Stimulated activated CD4-positive, alpha-beta T cell treated with anti-CD3 and anti-CD28 coated beads, TNF-alpha, amount 100 ng/mL, for 24 hours (primary cell): ENCODE results near the gene TNFSF8.

Experiments
- DNase-seq, 3 experiments: peaks; one replicate each; pipeline ENCODE4 v3.0.0-alpha.2; 2020; ENCODE audit warnings: low read depth in 3 of 3

TNFSF8 gene

DNA sequence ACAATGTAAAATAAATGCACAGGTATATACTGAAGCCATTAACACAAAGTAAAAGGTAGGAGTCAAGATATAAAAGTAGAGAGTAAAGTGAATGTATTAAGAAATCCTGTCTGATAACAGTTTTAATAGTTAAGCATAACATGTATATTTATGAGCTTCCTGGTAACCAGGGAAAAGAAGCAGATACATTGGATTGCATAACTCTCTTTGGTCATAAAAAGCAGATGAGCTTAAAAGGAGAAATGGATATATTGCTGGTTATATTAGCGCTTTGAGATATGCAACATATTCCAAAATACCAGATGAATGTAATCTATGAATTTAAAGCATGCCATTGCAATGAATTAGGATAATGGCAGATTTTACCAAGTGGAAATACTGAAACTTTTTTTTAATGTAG lies 6.2 kb upstream of the TNFSF8 start:
- no peak for DNase-seq

DNA sequence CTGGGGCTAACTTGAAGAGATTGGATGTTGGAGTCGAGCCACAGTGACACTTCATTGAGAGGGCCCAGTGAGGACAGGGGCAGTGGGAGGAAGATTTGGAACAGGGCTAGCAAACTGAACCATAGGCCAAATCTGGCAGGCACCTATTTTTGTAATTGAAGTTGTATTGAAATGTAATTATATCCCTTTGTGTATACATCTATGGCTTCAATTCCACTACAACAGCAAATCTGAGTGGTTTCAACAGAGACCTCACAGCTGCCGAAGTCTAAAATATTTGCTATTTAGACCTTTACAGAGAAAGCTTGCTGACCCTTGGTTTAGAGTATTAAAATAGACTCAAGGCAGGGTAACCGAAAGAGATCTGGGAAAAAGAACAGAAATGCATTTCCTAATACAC lies 4.7 kb upstream of the TNFSF8 start:
- no peak for DNase-seq

DNA sequence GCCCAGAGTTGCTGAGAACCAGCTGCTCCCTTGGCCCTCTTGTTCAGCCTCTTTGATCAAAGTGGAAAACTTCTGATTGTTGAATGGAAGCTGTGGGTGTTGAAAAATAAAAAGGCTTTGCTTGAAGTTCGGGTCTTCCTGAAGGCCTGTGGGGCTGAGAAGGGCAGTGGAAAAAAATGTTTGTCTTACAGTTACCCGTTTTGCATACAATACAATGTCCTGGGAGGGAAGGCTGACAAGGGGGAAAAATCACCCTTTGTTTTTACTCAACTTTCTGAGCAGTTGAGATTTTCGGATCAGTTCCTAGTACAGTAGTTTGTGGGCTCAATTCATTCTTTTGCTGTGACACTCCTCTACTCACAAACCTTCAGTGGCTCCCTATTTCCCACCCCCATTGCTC lies 2.1 kb upstream of the TNFSF8 start:
- DNase-seq: no peak

DNA sequence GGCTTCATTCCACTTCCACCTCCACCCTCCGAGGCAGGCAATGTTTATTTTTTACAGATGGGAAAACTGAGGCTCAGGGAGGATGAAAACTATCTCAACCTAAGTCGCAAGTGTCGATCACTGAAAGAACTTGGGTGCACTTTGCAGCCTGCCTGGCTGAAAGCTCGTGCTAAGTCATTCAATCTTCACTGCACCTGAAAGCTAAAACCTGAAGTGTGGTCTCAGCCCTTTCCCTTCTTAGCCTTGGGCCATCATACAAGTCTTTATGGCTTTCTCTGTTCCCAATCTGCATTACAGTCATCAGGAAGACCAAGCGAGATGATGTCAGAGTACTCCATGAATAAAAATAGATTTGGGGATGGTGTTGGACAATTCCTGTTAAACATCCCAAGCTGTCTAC lies 1.0 kb upstream of the TNFSF8 start:
- no peak for DNase-seq

DNA sequence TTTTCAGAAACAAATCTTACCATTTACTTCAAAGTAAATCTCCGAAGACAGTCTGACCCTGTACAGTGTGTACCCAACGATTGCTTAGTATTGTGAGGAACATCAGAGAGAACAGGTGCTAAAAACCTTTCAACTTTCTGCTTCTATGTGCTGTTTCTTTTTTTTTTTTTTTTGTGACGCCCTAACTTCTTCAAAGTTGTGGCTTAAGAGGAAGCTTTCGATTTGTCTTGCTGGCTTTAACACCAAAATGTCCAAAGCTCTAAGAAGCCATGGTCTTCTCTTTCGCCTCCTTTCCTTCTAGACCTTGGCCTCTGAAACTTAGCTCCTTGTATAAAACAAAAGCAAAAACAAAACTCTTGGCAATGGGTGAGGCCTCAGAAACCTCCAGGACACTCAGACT lies 1.2 kb downstream of the TNFSF8 start:
- no peak for DNase-seq

DNA sequence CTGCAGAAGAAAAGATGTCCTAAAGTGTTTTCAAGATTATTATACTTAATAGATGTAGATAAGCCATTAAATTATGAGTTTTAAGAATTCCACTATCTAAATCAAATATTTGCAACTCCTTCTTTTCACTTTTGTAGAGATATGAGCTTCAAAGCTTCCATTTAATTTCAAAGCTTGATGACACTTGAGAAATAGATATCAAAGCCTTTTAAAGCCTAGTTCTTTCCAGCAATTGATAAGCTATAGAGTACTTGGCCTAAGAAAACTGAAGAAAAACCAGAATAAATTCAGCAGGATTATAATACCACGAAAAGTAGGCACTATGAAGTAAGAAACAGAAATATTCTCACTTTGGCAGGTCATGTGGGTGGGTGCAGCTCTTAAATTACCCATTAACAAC lies 1.7 kb downstream of the TNFSF8 start:
- DNase-seq: no peak

DNA sequence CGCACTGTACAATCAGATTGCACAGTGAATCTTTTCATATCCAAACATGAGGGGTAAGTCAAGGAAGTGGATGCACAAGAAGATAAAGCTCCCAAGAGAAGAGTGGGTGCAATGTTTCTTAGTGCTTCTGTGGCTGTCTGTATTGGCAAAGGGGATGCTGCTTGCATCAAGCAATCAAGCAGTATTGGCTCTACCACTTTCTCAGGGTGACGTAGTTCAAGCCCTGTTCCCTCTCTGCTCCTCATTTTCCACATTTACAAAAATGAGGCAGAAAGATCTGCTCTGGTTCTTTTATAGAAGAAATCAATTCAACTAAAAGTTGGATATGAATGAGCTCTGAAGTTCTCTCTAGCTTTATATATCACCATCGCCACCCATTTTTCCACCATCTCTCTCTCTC lies 2.3 kb downstream of the TNFSF8 start:
- DNase-seq: no peak

DNA sequence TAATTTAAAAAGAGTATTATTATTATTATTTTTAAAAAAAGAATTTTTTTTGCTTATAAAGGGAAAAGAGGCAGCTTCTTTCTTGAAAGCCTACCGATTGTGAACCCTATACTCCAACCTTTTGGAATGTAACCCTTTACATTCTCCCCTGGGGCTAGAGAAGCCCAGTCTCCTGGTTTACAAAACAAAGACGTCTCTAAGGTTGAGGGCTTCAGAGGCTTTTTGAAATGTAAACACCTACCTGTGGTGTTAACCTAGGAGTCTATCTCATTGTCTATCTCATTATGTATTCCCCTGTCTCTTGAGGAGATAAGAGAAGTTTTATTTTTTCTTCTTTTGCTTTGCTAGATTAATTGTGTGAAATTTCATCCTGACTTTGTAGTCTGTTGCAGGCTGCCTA lies 4.7 kb downstream of the TNFSF8 start:
- no peak for DNase-seq

DNA sequence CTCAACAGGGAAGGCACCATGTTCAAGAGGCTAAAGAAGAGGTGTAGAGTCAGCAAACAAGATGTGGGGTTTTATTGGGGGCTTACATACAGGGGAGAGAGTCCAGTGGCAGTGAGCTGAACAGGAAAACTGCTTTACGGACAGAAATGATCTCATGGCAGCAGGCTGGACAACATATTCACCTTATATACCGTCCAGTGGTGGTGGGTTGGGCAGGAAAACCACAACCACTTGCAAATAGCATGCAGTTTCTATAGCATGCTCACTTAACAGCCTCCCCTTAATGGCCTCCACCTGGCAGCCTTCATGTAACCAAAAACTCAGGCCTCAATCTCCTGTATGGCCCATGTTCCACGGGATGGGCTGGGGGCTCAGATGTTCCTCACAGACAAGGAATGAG lies 5.4 kb downstream of the TNFSF8 start:
- no peak for DNase-seq

DNA sequence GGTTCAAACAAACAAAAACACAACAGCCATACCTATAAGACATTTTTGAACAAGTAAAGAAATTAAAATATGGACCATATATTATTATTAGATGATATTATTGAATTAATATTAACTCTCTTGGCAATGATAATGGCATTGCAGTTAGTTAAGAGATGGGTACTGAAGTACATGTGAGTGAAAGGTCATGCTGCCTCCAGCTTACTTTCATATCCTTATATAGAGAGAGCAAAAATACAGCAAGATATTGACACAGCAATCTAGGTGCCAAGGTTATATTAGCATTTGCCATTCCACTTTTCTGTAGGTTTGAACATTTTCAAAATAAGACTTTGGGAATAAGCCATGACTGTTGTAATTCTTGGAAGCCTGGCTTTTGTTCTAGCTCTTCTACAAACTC lies 6.1 kb downstream of the TNFSF8 start:
- DNase-seq: no peak

DNA sequence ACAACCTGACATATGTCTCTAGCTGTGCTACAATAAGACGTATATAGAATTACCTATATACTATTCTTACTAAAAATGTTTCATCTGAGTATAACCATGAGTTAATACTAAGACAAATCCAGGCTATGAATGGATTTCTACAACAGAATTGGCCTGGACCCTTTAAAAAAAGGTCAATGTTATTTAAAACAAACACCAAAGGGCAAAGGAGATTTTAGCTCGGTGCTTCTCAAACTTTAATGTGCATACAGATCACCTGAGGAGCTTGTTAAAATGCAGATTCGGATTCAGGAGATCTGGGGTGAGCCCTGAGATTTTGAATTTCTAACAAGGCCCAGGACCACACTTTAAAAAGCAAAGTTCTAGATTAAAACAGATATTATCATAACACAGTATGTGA lies 6.5 kb downstream of the TNFSF8 start:
- no peak for DNase-seq

DNA sequence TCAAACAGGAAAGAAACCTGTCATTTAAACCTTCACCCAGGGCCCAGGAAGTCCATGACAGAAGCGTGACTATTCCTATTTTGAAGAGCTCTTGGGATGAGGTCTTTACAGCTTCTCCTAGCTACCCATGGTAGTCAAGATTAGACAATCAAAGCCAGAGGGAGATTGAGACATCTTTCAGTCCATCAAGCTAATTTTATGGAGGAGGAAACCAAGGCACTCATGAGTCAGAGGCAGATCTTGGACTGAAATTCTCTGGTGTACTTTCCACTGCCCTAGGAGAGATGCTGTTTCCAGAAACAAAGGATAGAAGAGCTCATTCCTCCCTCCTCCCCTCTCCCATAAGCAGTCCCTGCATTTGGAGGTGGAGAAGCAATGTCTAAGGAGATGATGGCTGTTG lies 9.2 kb downstream of the TNFSF8 start:
- DNase-seq: no peak

DNA sequence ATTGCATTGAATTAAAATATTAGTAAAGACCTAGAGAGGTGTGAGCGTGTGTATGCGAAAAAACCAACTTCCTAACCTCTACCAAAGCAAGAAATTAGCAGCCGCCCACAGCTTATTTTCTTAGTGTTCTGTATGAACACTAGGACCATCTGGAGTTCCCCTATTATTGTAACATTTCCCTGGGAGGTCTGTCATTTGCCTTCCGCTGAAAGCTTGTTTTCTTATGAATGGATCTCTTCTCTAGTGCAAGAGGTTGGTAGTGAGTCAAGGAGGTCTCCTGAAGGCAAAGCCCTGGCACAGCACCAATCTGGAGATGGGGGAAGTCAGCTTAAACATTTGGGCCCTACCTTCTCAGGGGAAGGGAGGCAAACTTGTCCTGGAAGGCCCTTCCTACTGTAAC lies 10.8 kb downstream of the TNFSF8 start:
- no peak for DNase-seq

DNA sequence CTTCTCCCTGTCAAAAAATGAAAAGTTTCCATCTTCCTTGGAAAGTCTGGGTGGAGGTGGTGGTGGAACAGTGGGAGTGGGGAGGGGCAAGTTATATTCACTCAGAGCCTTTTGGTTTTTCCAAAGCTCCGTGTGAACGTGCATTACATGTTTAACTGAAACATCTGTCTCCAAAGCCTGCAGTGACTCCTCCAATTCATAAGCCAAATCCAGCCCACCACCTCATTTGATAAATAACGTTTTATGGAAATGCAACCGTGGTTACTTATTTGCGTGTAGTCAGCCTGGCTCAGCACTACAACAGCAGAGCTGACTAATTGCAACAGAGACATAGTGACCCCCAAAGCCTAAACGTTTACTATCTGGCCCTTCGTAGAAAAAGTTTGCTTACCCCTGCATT lies 13.9 kb downstream of the TNFSF8 start:
- DNase-seq: no peak

DNA sequence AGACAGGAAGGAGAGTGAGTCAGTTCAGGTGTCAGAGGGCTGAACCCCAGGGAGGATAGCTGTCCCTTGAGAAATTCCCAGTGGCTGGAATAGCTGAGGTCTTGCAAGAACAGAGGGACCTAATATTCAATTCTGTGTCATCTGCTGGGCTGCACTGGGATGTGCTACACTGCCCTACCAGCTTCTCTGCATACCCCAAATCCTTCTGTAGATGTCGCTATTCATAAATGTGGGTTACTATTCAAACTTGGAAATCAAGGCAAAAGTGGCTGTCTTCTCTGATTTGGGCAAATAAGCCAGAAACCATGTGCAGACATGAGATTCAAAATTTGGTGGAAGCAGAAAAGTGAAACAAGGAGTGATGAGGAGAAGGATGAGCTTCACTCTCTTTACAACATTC lies 16.3 kb downstream of the TNFSF8 start:
- DNase-seq: no peak

DNA sequence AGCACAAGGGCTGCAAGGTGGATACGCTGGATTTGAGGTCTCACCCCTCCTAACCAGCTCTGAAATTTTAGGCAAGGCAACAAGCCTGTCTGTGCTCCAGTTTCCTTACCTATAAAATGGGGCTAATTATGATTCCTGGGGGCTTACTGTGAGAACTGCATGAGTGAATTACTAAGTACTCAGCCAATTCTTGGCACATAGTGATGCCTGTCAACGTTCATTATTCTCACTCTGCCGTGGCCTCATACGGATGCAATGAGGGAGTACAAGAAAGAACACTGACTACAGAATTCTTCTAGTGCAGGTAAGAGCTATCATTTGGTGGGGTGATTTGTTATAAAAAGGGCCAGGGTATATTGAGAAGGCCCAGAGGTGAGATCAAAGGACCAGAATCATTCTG lies 16.7 kb downstream of the TNFSF8 start:
- no peak for DNase-seq

DNA sequence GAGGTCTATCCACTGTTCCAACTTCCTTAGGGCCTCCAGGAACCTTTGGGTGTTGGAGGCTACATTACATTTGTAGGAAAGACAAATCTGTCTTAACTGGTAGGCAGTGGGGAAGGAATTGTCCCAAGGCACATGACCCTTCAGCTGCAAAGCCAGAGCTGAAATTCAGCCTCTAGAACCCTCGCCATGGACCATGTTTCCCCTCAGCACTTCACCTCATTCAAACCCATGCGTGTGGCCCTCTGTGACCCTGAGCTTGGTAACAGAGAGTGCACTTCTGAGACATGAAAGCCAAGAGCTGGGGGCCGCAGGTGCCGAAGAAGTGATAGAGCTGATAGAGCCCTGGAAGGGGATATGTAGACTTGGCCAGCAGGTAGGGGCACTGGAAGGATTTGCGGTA lies 17.2 kb downstream of the TNFSF8 start:
- no peak for DNase-seq

DNA sequence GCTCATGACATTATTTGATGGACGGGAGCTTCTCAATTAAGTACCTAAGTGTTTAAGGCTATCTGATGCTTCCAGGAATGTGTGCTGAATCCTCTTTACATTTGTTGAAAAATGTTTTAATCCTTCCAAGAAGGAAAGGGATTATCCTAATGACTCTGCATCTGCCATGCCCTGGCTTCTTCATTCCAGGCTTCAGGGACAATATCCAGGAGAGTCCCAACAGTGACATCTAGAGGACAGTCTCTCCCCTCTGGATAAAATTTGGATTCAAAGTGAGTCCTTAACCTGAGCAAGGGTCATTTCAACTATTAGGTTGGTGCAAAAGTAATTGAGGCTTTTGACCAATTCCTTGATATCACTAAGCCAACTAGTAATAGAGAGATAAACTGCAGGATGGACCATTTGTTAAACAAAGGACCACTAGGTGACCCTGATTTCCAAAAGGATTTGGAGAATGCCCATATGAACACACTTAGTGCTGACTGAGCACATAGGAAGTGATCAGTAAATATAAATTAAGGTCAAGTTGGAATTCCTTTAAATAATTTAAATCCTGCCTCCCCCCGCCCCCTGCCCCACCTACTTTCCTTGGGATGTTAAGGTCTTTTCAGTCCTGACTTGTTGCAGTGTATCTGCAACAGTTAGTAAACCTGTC lies 19.1 kb downstream of the TNFSF8 start:
- no peak for DNase-seq

DNA sequence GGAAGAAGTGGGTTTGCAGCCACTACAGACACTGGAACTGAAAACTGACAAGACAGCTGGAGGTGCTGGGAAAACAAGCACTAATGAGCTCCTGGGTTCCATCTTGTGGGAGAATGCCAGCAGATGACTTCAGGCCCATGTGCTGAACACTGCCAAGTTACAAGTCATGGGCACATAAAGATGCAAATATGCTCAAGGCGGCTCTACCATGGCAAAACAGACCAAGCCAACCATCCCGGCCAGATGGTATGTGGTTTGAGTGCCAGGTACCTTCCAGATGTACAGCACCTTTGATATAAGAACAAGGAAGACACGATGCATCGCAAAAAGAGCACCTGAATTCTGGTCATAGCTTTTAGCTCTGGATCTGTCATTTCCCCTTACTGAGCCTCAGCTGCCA lies 19.9 kb downstream of the TNFSF8 start:
- no peak for DNase-seq

DNA sequence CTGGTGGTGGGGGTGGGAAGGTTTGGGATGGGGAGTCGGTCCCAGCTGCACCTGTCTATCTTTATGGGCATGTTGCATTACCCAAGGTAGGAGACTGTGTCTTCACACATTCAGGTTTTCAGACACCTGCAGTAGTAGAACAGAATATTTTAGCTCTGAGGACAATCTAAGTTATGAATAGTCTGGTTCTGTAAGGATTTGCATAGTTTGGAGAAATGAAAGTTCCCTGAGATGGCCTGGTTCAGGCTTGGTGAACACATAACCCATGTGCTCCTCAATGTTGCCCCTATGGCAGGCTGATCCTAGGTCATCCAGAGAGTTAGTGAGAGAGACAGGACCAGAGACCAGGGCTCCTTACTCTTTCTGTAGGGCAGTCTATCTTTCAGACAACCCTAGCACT lies 20.7 kb downstream of the TNFSF8 start:
- DNase-seq: no peak

DNA sequence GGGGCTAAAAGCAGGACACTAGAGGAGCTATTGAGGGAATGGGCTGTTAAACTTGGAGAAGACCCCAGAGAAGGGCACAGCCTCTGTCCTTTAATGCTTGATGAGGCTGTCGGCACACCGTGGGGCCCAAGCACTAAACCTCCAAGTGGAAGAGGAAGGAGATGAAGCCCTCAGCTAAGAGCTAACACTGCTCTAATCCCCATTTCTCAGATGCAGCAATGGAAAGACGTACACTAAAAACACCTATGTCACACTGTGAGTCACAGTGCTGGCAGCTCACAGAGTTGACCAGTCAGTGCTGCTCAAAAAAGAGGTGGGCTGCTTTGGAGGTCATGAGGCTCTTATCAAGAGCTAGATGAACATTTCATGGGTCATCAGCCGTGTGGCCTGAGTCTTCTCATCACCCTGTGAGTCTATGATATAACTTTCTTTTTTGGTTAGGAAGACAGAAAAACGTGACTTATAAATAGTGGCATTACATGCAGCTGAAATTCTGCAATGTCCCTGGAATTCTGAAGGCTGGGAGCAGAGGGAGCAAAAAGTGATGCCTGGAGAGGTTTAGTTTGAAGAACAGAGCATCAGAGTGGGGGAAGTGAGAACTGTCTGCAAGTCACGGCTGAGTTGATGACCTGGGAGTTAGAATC lies 21.5 kb downstream of the TNFSF8 start:
- DNase-seq: no peak

DNA sequence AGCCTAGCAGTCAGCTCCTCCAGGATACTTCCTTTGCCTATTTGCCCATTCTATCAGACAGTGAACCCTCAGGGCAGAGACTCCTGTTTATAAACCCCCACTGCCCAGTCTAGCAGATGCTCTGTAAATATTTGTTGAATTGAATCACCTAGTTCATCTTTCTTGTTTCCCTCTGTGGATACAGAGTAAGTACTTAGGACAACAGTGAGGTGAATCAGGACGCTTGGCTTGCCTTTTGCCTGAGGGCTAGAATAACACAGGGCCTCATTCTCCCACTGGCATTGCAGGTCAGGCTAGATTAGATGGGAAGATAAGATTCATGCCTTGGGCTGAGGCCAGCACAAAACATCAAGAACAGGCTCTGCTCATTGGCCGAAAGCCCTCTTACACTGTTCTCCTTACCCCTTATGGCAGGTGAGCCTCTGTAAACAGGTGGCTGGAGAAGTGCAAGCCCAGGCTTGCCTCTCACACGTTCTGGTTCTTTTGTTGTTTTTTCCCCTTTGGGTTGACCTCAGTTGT lies 22.2 kb downstream of the TNFSF8 start:
- no peak for DNase-seq

DNA sequence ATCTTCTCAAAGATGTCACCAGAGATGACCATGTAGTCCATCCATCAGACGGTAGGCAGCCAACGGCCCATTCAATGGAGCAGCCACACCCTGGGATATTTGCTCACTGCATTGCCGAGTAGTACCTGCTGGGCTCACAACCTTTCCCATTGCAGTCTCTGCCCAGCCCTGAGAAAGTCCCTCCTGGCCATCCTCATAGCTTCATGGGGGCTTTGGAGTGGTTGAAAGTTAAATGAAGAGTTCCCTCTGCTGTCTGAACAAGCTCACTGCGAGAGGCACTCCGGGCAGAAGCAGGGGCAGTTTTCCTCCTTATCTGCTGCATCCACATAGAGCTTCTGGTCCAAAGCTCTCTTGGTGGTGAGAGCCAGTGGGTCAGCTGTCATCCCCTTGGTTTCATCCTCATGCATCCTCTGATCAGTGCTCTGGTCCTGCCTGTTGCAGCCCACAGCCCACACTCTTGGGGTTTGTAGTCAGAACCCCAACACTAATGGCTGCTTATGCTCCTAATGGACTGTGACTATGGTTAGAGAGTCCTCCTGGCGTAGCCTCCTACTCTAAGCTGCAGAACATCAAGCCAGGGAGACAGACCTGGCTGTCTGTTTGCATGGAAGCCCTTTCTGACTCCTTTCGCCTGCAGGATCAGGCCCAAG lies 23.3 kb downstream of the TNFSF8 start:
- no peak for DNase-seq
